IPS DF 4.7 (cell line): Measurements from ENCODE around the gene NANOS1.

Source experiments
- DNase-seq: peaks from one replicate; pipeline ENCODE4 v3.0.0-alpha.2; 2013; ENCODE audit warnings: low spot score; ENCODE audit errors: extremely low read depth

The NANOS1 gene

GRCh38 chr10:119029613-119030420 lies at the start of gene NANOS1:
Gene NANOS1, plus strand, starts transcription at chr10:119029714. Its CDS starts 88 bp downstream, at chr10:119029802.
- no peak for DNase-seq

GRCh38 chr10:118980135-118980865 lies 49.2 kb upstream of the NANOS1 start:
- no peak for DNase-seq

- DNase-seq: no peak
Measured at GRCh38 chr10:118980870-118981269, 48.6 kb upstream of the NANOS1 start.

- no peak for DNase-seq
Measured at GRCh38 chr10:118981946-118982345, 47.6 kb upstream of the NANOS1 start.

GRCh38 chr10:118982366-118982765 lies 47.1 kb upstream of the NANOS1 start:
- DNase-seq: no peak

- DNase-seq: no peak
Measured at GRCh38 chr10:118983263-118983662, 46.3 kb upstream of the NANOS1 start.

GRCh38 chr10:118985576-118985975 lies 43.9 kb upstream of the NANOS1 start:
- no peak for DNase-seq

- no peak for DNase-seq
Measured at GRCh38 chr10:118986815-118987790, 42.4 kb upstream of the NANOS1 start.

- no peak for DNase-seq
Measured at GRCh38 chr10:118990326-118990725, 39.2 kb upstream of the NANOS1 start.

GRCh38 chr10:118992496-118992895 lies 37.0 kb upstream of the NANOS1 start:
- DNase-seq: no peak

GRCh38 chr10:118993214-118993613 lies 36.3 kb upstream of the NANOS1 start:
- no peak for DNase-seq

GRCh38 chr10:118994321-118994720 lies 35.2 kb upstream of the NANOS1 start:
- DNase-seq: no peak

GRCh38 chr10:118995739-118996138 lies 33.8 kb upstream of the NANOS1 start:
- no peak for DNase-seq

- DNase-seq: no peak
Measured at GRCh38 chr10:118997379-118997778, 32.1 kb upstream of the NANOS1 start.

GRCh38 chr10:118998183-118998582 lies 31.3 kb upstream of the NANOS1 start:
- no peak for DNase-seq

GRCh38 chr10:119001717-119002500 lies 27.6 kb upstream of the NANOS1 start:
- no peak for DNase-seq

GRCh38 chr10:119003572-119004289 lies 25.8 kb upstream of the NANOS1 start:
- DNase-seq: no peak

- no peak for DNase-seq
Measured at GRCh38 chr10:119005362-119006043, 24.0 kb upstream of the NANOS1 start.

- DNase-seq: no peak
Measured at GRCh38 chr10:119006451-119007210, 22.9 kb upstream of the NANOS1 start.
